SU-DHL-6 (cell line): ENCODE measurements around the gene ANK3.

ENCODE experiments used
- H2AFZ ChIP-seq: fragments of 200-600 bp; sonication (generic); 2 replicates; pipeline ENCODE4 v1.6.1; 2014; ENCODE audit warnings: low read depth, mild to moderate bottlenecking, moderate library complexity, mixed read lengths, antibody characterized with exemption, low read length; ENCODE audit not compliant: severe bottlenecking
- H3F3A ChIP-seq: fragments of 200-600 bp; shearing (Covaris generic); 2 replicates; pipeline ENCODE4 v1.6.0; 2016; ENCODE audit warnings: antibody characterized with exemption, mild to moderate bottlenecking; ENCODE audit not compliant: insufficient read depth
- H3K27ac ChIP-seq: fragments of 200-600 bp; sonication (generic); 2 replicates; pipeline ENCODE4 v1.5.1; 2016; ENCODE audit warnings: low read depth, mild to moderate bottlenecking, low read length, moderate library complexity, mixed read lengths
- H3K27me3 ChIP-seq: fragments of 200-600 bp; sonication (generic), shearing (Covaris generic); 2 replicates; pipeline ENCODE4 v1.6.0; 2014; ENCODE audit warnings: mild to moderate bottlenecking, low read length
- H3K36me3 ChIP-seq: fragments of 200-600 bp; sonication (generic); 2 replicates; pipeline ENCODE4 v1.6.1; 2014; ENCODE audit warnings: mild to moderate bottlenecking, low read length, mixed read lengths
- H3K4me2 ChIP-seq: fragments of 300-600, 200-600 bp; shearing (Covaris generic), sonication (generic); 2 replicates; pipeline ENCODE4 v1.6.0; 2014; ENCODE audit warnings: low read length, low read depth, mild to moderate bottlenecking; ENCODE audit not compliant: poor library complexity, severe bottlenecking
- H3K4me3 ChIP-seq: fragments of 200-600 bp; sonication (generic); 2 replicates; pipeline ENCODE4 v1.5.1; 2014; ENCODE audit warnings: antibody characterized with exemption, low read length, mild to moderate bottlenecking, mixed read lengths; ENCODE audit not compliant: insufficient read depth, poor library complexity, severe bottlenecking
- H3K79me2 ChIP-seq: fragments of 200-600 bp; sonication (generic); 2 replicates; pipeline ENCODE4 v1.6.1; 2014; ENCODE audit warnings: mild to moderate bottlenecking, low read length, moderate library complexity; ENCODE audit not compliant: insufficient read depth
- H3K9ac ChIP-seq: fragments of 200-600 bp; sonication (generic); 2 replicates; pipeline ENCODE4 v1.7.0; 2014; ENCODE audit warnings: mild to moderate bottlenecking, low read length
- H3K9me2 ChIP-seq: fragments of 200-600 bp; sonication (generic); replicated peaks from 2 replicates; pipeline ENCODE4 v1.6.1; 2014; ENCODE audit warnings: low read length; ENCODE audit not compliant: insufficient read depth
- H3K9me3 ChIP-seq: fragments of 200-600 bp; sonication (generic); 2 replicates; pipeline ENCODE4 v1.6.1; 2014; ENCODE audit warnings: low read length, mixed read lengths; ENCODE audit not compliant: insufficient read depth
- H4K20me1 ChIP-seq: fragments of 200-600 bp; sonication (generic); 2 replicates; pipeline ENCODE4 v1.6.1; 2014; ENCODE audit warnings: low read depth, mild to moderate bottlenecking, antibody characterized with exemption, low read length, moderate library complexity, mixed read lengths
- EZH2phosphoT487 ChIP-seq: fragments of 200-600 bp; sonication (generic), shearing (Covaris generic); conservative IDR thresholded peaks from 2 replicates; pipeline ENCODE4 v1.6.1; 2018; ENCODE audit warnings: mild to moderate bottlenecking, antibody characterized with exemption, low read length, moderate library complexity, mixed read lengths
- TF ChIP-seq, protein P1 (sequence below): fragments of 200-600 bp; sonication (generic); IDR thresholded peaks from one replicate; pipeline ENCODE4 v1.5.1; 2017; ENCODE audit warnings: antibody characterized with exemption, mild to moderate bottlenecking, low read length, moderate library complexity; ENCODE audit not compliant: insufficient read depth, poor library complexity, severe bottlenecking

ANK3 gene

GRCh38 chr10:60380781-60381180 is 8.9 kb downstream of the ANK3 start:
- TF ChIP-seq, protein P1, sequence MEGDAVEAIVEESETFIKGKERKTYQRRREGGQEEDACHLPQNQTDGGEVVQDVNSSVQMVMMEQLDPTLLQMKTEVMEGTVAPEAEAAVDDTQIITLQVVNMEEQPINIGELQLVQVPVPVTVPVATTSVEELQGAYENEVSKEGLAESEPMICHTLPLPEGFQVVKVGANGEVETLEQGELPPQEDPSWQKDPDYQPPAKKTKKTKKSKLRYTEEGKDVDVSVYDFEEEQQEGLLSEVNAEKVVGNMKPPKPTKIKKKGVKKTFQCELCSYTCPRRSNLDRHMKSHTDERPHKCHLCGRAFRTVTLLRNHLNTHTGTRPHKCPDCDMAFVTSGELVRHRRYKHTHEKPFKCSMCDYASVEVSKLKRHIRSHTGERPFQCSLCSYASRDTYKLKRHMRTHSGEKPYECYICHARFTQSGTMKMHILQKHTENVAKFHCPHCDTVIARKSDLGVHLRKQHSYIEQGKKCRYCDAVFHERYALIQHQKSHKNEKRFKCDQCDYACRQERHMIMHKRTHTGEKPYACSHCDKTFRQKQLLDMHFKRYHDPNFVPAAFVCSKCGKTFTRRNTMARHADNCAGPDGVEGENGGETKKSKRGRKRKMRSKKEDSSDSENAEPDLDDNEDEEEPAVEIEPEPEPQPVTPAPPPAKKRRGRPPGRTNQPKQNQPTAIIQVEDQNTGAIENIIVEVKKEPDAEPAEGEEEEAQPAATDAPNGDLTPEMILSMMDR: no peak
- TF ChIP-seq EZH2phosphoT487: no peak
- Histone ChIP-seq H3K27me3 (no peaks in the 10 kb centered on the region), H3K4me2 (no peak overlapping the region), H3K79me2 (no peaks in the 10 kb centered on the region), H3K9ac (no peak overlapping the region), H3F3A (no peaks in the 10 kb centered on the region), H4K20me1 (no peaks in the 10 kb centered on the region), H3K4me3 (no peak overlapping the region), H2AFZ (no peak overlapping the region), H3K27ac (no peak overlapping the region), H3K9me3 (no peaks in the 10 kb centered on the region), H3K36me3 (no peaks in the 10 kb centered on the region), H3K9me2 (no peaks in the 10 kb centered on the region)

GRCh38 chr10:60377955-60378354 is 11.7 kb downstream of the ANK3 start:
- no peaks in the 10 kb centered on the region for H3K79me2 ChIP-seq
- H3K4me3 ChIP-seq: no peak overlapping the region
- no peaks in the 10 kb centered on the region for H3K9me2 ChIP-seq
- TF ChIP-seq EZH2phosphoT487: no peak
- TF ChIP-seq, protein P1: no peak
- H3K27ac ChIP-seq: no peak overlapping the region
- no peak overlapping the region for H3K9ac ChIP-seq
- no peaks in the 10 kb centered on the region for H3F3A ChIP-seq
- no peaks in the 10 kb centered on the region for H3K27me3 ChIP-seq
- no peaks in the 10 kb centered on the region for H3K9me3 ChIP-seq
- H4K20me1 ChIP-seq: no peaks in the 10 kb centered on the region
- H2AFZ ChIP-seq: no peak overlapping the region
- no peak overlapping the region for H3K4me2 ChIP-seq
- no peaks in the 10 kb centered on the region for H3K36me3 ChIP-seq

GRCh38 chr10:60377042-60377352 is 12.7 kb downstream of the ANK3 start:
- Histone ChIP-seq H3K4me3 (no peak overlapping the region), H3F3A (no peaks in the 10 kb centered on the region), H3K27me3 (no peaks in the 10 kb centered on the region), H3K9ac (no peak overlapping the region), H3K79me2 (no peaks in the 10 kb centered on the region), H4K20me1 (no peaks in the 10 kb centered on the region), H2AFZ (no peak overlapping the region), H3K9me3 (no peaks in the 10 kb centered on the region), H3K4me2 (no peak overlapping the region), H3K9me2 (no peaks in the 10 kb centered on the region), H3K36me3 (no peaks in the 10 kb centered on the region), H3K27ac (no peak overlapping the region)
- TF ChIP-seq, protein P1: no peak
- no peak for TF ChIP-seq EZH2phosphoT487
